NT2/D1 (cell line): ENCODE results near the gene OR4Q3.
"Not testable (repeated sequence)": the region's sequence is repeated elsewhere in the genome, so short reads cannot be mapped to it uniquely, and the experiment has no call there.

ENCODE experiments used
- DNase-seq: peaks from one replicate; pipeline ENCODE4 v3.0.0-alpha.2; 2011; ENCODE audit warnings: low read depth, low spot score
- H3K27me3 ChIP-seq: 2 replicates; pipeline ENCODE4 v1.6.0; 2011; ENCODE audit warnings: mild to moderate bottlenecking; ENCODE audit not compliant: insufficient read length, insufficient read depth
- H3K36me3 ChIP-seq: 2 replicates; pipeline ENCODE4 v1.6.1; 2011; ENCODE audit warnings: mild to moderate bottlenecking, low read length, mixed read lengths; ENCODE audit not compliant: insufficient read depth, insufficient read length
- H3K4me1 ChIP-seq: 2 replicates; pipeline ENCODE4 v1.5.1; 2011; ENCODE audit not compliant: insufficient read depth, insufficient read length
- H3K4me3 ChIP-seq: 2 replicates; pipeline ENCODE4 v1.5.1; 2011; ENCODE audit warnings: low read depth; ENCODE audit not compliant: insufficient read length
- H3K9ac ChIP-seq: 2 replicates; pipeline ENCODE4 v1.6.0; 2011; ENCODE audit warnings: low read depth; ENCODE audit not compliant: insufficient read length
- H3K9me3 ChIP-seq: 2 replicates; pipeline ENCODE4 v1.5.1; 2011; ENCODE audit warnings: mild to moderate bottlenecking, low read length; ENCODE audit not compliant: insufficient read depth
- YY1 ChIP-seq: IDR thresholded peaks from 2 replicates; pipeline ENCODE4 v1.6.1; 2011; ENCODE audit not compliant: insufficient read length, insufficient read depth
- ZNF274 ChIP-seq: IDR thresholded peaks from 2 replicates; pipeline ENCODE4 v1.6.1; 2011; ENCODE audit warnings: mild to moderate bottlenecking, low read depth, low read length

Gene OR4Q3

GRCh38 chr14:19775587-19775986 lies 32.2 kb downstream of the OR4Q3 start:
- no peaks in the 10 kb centered on the region for H3K36me3 ChIP-seq
- H3K4me3 ChIP-seq = no peak overlapping the region
- TF ChIP-seq YY1 = no peak
- no peak for TF ChIP-seq ZNF274
- H3K4me1 ChIP-seq = no peaks in the 10 kb centered on the region
- H3K9me3 ChIP-seq = peaks cover 12% of the 10 kb centered on the region; the same call in 1 of the 2 replicates
- no peak for DNase-seq
- H3K9ac ChIP-seq = no peak overlapping the region
- no peaks in the 10 kb centered on the region for H3K27me3 ChIP-seq

- H3K4me3 ChIP-seq, H3K9me3 ChIP-seq, H3K36me3 ChIP-seq, H3K9ac ChIP-seq, H3K27me3 ChIP-seq, DNase-seq, H3K4me1 ChIP-seq: not testable (repeated sequence)
These were observed 42.5 kb downstream of the OR4Q3 start for GRCh38 chr14:19785848-19786247.

GRCh38 chr14:19787318-19787717 lies 43.9 kb downstream of the OR4Q3 start:
- not testable (repeated sequence) for H3K36me3 ChIP-seq, DNase-seq, H3K9ac ChIP-seq, H3K4me1 ChIP-seq, H3K4me3 ChIP-seq, H3K9me3 ChIP-seq, H3K27me3 ChIP-seq

- not testable (repeated sequence) for H3K9me3 ChIP-seq, DNase-seq, H3K4me1 ChIP-seq, H3K9ac ChIP-seq, H3K4me3 ChIP-seq, H3K27me3 ChIP-seq, H3K36me3 ChIP-seq
These were observed 44.8 kb downstream of the OR4Q3 start for GRCh38 chr14:19788150-19788549.

GRCh38 chr14:19796520-19797108 lies 53.2 kb downstream of the OR4Q3 start:
- H3K27me3 ChIP-seq, H3K4me3 ChIP-seq, DNase-seq, H3K9ac ChIP-seq, H3K4me1 ChIP-seq, H3K9me3 ChIP-seq, H3K36me3 ChIP-seq: not testable (repeated sequence)
